Retinal pigment epithelial cell (primary cell): Measurements from ENCODE around the gene SERPINA10.
"Not testable (repeated sequence)": the region's sequence is repeated elsewhere in the genome, so short reads cannot be mapped to it uniquely, and the experiment has no call there.

Experiments
- DNase-seq: peaks from one replicate; pipeline ENCODE4 v3.0.0-alpha.2; 2010; ENCODE audit warnings: low read depth
- H3K4me3 ChIP-seq: 2 replicates; pipeline ENCODE4 v1.5.1; 2011; ENCODE audit warnings: mild to moderate bottlenecking, low read length, control low read depth, moderate library complexity
- TF ChIP-seq, protein P1 (sequence below): conservative IDR thresholded peaks from 2 replicates; pipeline ENCODE4 v1.5.1; 2011; ENCODE audit warnings: low read depth, low read length, control low read depth, inconsistent platforms

The SERPINA10 gene

DNA sequence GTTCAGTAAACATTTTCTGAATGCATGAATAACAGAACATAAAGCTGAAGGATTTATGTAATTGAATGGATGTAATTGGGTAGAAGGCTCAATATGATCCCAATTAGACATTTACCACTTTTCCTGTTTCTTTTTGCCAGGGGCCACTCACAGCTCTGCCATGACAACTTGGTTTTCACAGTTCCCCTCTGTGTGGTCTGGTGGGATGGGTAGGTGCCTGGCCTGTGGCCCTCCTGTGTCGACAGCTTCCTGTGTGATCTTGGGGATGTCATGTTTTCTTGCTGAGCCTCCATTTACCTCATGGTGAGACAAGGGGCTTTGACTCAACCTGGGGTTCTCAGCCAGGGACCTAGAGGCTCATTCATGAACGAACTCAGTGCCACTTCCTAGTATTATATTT, 12.6 kb upstream of the SERPINA10 start:
- DNase-seq, result no peak
- no peak overlapping the region for H3K4me3 ChIP-seq
- TF ChIP-seq, protein P1, sequence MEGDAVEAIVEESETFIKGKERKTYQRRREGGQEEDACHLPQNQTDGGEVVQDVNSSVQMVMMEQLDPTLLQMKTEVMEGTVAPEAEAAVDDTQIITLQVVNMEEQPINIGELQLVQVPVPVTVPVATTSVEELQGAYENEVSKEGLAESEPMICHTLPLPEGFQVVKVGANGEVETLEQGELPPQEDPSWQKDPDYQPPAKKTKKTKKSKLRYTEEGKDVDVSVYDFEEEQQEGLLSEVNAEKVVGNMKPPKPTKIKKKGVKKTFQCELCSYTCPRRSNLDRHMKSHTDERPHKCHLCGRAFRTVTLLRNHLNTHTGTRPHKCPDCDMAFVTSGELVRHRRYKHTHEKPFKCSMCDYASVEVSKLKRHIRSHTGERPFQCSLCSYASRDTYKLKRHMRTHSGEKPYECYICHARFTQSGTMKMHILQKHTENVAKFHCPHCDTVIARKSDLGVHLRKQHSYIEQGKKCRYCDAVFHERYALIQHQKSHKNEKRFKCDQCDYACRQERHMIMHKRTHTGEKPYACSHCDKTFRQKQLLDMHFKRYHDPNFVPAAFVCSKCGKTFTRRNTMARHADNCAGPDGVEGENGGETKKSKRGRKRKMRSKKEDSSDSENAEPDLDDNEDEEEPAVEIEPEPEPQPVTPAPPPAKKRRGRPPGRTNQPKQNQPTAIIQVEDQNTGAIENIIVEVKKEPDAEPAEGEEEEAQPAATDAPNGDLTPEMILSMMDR, result no peak

DNA sequence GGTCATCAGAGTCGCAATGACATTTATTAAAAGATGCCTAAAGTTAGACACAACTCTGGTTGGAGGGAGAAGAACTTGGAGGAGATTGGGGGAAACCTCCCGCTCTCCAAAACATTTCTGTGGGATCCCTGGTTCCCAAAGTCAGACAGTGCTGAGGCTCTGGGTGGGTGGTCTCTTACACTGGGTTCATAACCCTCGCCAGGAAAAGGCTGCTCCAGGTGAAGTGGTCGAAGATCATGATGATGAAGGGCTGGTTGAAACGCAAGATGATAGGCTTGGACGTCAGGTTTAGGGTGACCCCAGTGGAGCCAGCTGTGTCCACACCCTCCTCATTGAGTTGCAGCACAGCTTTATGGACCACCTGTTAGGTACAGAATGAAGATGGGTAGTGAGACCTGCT, 11.2 kb upstream of the SERPINA10 start:
- TF ChIP-seq, protein P1, result no peak
- no peak overlapping the region for H3K4me3 ChIP-seq
- DNase-seq, result no peak

DNA sequence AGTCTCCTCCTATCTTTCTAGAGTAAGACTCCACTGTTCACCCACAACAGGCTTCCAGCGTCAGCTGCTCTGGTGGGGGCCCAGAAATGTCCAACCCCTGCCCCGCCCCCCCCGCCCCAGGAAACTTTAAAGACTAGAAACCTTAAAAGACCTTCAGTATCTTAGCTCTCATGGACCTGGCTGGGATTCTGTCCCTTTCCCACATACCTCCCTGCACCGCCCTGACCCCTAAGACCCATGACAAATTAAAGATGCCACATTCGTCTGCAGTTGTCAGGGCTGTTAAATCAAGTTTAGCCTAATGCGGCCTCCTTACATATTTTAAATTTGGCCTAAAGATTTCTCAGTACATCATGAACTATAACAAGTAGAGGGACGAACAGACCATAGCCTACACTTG, 10.0 kb upstream of the SERPINA10 start:
- TF ChIP-seq, protein P1, result no peak
- no peak for DNase-seq

DNA sequence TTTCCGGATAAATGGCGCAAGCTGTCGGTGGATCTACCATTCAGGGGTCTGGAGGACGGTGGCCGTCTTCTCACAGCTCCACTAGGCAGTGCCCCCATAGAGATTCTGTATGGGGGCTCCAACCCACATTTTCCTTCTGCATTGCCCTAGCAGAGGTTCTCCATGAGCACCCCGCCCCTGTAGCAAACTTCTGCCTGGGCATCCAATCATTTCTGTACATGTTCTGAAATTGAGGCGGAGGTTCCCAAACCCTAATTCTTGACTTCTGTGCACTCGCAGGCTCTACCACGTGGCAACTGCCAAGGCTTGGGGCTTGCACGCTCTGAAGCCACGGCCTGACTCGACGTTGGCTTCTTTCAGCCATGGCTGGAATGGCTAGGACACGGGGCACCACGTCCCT, 5.1 kb upstream of the SERPINA10 start:
- TF ChIP-seq, protein P1, result no peak
- no peak for DNase-seq
- no peak overlapping the region for H3K4me3 ChIP-seq

More for the DNA sequence above, 10.0 kb upstream of the SERPINA10 start:
- H3K4me3 ChIP-seq, result no peak overlapping the region

DNA sequence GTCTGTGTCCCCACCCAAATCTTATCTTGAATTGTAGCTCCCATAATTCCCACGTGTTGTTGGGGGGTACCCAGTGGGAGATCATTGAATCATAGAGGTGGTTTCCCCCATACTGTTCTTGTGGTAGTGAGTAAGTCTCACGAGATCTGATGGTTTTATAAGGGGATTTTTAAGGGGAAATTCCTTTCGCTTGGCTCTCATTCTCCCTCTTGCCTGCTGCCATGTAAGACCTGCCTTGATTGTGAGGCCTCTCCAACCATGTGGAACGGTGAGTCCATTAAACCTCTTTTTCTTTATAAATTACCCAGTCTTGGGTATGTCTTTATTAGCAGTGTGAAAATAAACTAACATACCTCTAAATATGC, 3.1 kb upstream of the SERPINA10 start:
- DNase-seq, H3K4me3 ChIP-seq: not testable (repeated sequence)

DNA sequence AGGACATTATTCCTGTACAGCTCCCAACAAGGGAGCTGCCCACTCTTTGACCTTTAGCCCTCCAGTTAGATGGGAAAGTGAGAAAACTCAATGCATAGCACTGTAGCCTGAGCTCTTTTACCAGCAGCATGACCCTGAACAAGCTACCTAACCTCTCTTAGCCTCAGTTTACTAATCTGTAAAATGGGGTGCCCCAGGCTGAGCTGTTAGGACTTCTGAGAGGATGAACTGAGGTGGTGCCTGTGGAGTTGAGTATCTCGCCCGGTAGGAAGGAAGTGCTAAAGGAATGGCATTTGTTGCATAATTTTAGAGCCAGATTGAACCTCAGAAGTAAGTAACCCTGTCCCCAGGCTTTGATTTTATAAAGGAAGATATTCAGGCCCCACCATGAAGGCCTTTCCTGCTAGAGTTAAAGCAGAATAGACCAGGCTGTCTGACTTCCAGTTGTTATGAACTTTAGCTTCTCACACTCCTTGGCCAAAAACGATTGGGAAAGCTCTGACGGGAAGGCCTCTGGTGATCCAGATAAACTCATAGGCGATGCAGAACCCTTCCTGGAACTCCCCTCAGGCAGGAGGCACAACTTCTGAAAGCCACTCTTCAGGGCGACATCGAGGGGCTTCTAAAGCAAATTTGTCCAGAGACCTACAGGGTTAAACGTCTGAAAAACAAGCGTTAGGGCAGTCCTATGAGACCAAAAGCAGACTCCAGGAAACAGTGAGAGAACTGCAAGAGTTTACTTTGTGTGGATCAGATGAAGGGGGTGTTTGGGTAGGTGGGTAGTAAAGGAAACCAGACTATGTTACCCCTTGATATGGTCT, 2.5 kb upstream of the SERPINA10 start:
- DNase-seq, result no peak
- TF ChIP-seq, protein P1, result no peak
- no peak overlapping the region for H3K4me3 ChIP-seq

DNA sequence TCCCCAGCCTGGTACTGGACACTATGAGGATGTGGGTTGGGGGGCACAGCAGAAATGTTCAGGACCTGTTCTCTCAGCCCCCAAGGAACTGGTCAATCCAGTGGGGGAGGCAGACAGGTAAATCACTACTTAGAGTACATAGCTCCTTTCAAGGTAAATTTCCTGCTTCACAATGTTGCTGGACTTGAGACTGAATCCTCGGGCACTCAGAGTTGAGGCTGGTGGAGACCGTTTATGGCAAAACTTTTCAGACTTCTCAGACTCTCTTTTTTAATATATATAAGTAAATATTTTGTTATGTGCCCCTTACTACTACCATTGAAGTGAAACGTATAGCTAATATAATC, 483 bp upstream of the SERPINA10 start:
- H3K4me3 ChIP-seq, result no peak overlapping the region
- TF ChIP-seq, protein P1, result no peak
- DNase-seq, result no peak
